Activated T-cell treated with anti-CD3 and anti-CD28 coated beads, Interleukin-2, amount 50 U/mL, for 48 hours (primary cell): Measurements from ENCODE around the gene ADGRG1.

Source experiments
- DNase-seq, 2 experiments: peaks; one replicate each; pipeline ENCODE4 v3.0.0-alpha.2; 2020

Gene ADGRG1

GRCh38 chr16:57687363-57687929, 59.0 kb downstream of the ADGRG1 start:
- DNase-seq: no peak

GRCh38 chr16:57688487-57688986, 60.1 kb downstream of the ADGRG1 start:
- no peak for DNase-seq

- peak; percentile 23 to 25 for DNase-seq
Measured at GRCh38 chr16:57688987-57689761, 60.7 kb downstream of the ADGRG1 start.

GRCh38 chr16:57689762-57690558, 61.5 kb downstream of the ADGRG1 start:
- DNase-seq: peak; percentile 51 to 54

- DNase-seq: no peak
Measured at GRCh38 chr16:57690782-57691471, 62.5 kb downstream of the ADGRG1 start.

GRCh38 chr16:57692636-57693035, 64.2 kb downstream of the ADGRG1 start:
- no peak for DNase-seq

GRCh38 chr16:57693550-57693949, 65.1 kb downstream of the ADGRG1 start:
- no peak for DNase-seq

GRCh38 chr16:57694231-57694724, 65.8 kb downstream of the ADGRG1 start:
- no peak for DNase-seq

GRCh38 chr16:57694725-57695679, 66.6 kb downstream of the ADGRG1 start, which contains the start of gene DRC7:
DRC7 (plus strand) TSS chr16:57694806; CDS start chr16:57697950, 3,144 bp downstream.
- DNase-seq: peak; percentile 25 to 40

- no peak for DNase-seq
Measured at GRCh38 chr16:57695680-57696069, 67.2 kb downstream of the ADGRG1 start.

GRCh38 chr16:57696240-57696639, 67.8 kb downstream of the ADGRG1 start:
- no peak for DNase-seq

- DNase-seq: no peak
Measured at GRCh38 chr16:57697896-57698537, 69.6 kb downstream of the ADGRG1 start.

GRCh38 chr16:57698812-57699405, 70.5 kb downstream of the ADGRG1 start:
- DNase-seq: no peak

- DNase-seq: no peak
Measured at GRCh38 chr16:57699481-57699880, 71.1 kb downstream of the ADGRG1 start.

GRCh38 chr16:57699899-57700298, 71.5 kb downstream of the ADGRG1 start:
- DNase-seq: no peak

GRCh38 chr16:57700781-57701551, 72.5 kb downstream of the ADGRG1 start:
- no peak for DNase-seq

GRCh38 chr16:57701759-57702371, 73.4 kb downstream of the ADGRG1 start:
- no peak for DNase-seq

GRCh38 chr16:57703416-57704010, 75.1 kb downstream of the ADGRG1 start:
- no peak for DNase-seq
